Right lobe of liver (tissue), 6 donors: ENCODE data around the gene CSRNP2. TPM values are rescaled to one million over a fixed set of nuclear protein-coding genes. Genes with fewer than 3 reads are reported as not detected.

Experiments
- ATAC-seq, 4 donors: fragments of 200-7000 bp; cut with Tn5 transposase; one replicate each; pipeline ENCODE4 v1.9.1; 2020; ENCODE audit warnings: mild to moderate bottlenecking in 4 of 4, moderate library complexity in 4 of 4
- DNase-seq, 3 donors: peaks; one replicate each; pipeline ENCODE4 v3.0.0-alpha.2; 2020
- H3K27ac ChIP-seq, 3 donors: fragments of 200-600 bp; one replicate each; pipeline ENCODE4 v1.8.0; 2022
- H3K27me3 ChIP-seq, 2 donors: fragments of 200-600 bp; one replicate each; pipeline ENCODE4 v1.8.0; 2022
- H3K36me3 ChIP-seq, 4 donors: fragments of 200-600 bp; sonication (generic) in 1 of 4; one replicate each; pipeline versions ENCODE4 v1.5.1 to v1.8.0; 2017 to 2022; ENCODE audit warnings: control low read depth in 1 of 4
- H3K4me1 ChIP-seq, 4 donors: fragments of 200-600 bp; sonication (generic) in 1 of 4; one replicate each; pipeline versions ENCODE4 v1.5.1 to v1.8.0; 2017 to 2022; ENCODE audit warnings: control low read depth in 1 of 4
- H3K4me3 ChIP-seq, 3 donors: fragments of 200-600 bp; one replicate each; pipeline ENCODE4 v1.8.0; 2022
- H3K9me3 ChIP-seq, 4 donors: fragments of 200-600 bp; sonication (generic) in 1 of 4; one replicate each; pipeline versions ENCODE4 v1.5.1 to v1.8.0; 2017 to 2022; ENCODE audit warnings: control low read depth in 1 of 4
- POLR2A ChIP-seq: fragments of 450-650 bp; IDR thresholded peaks from one replicate; pipeline ENCODE4 v1.6.1; 2017; ENCODE audit warnings: antibody characterized with exemption, mild to moderate bottlenecking
- WGBS: methylation state at CpG from one replicate; pipeline ENCODE4 v1.1.6; 2018; ENCODE audit warnings: low coverage, low lambda C conversion rate; ENCODE audit not compliant: insufficient coverage; ENCODE audit errors: missing lambda C conversion rate; 5-methylcytosine and 5-hydroxymethylcytosine counted together
- intact Hi-C, 2 donors: fragments of 100-400 bp; cut with DNase I; formaldehyde crosslinking; loops; one replicate each; pipeline versions ENCODE4 v1.11.2 to v1.14.1; 2022
- small RNA-seq, 2 experiments: library from RNA; depleted of rRNA; stranded (forward); fragments of <200 nt; gene quantifications; one replicate each; pipeline ENCODE3, GENCODE V24; 2016
- total RNA-seq, 6 experiments: library from RNA; depleted of rRNA in 2 of 6; stranded (reverse); fragments of >200 nt in 2 of 6; fragmentation: NEBNext Ultra II Directional in 3 of 6; extraction: Animal tissue kit (Norgen Biotek cat#: 25700) in 3 of 6; gene quantifications; one replicate each; pipeline versions ENCODE4 v1.1.0 to v1.2.4, GENCODE V29; 2016 to 2023
- TF ChIP-seq, protein P1 (sequence below), 4 donors: fragments of 200-600 bp in 3 of 4; fragments of 450-650 bp in 1 of 4; IDR thresholded peaks; one replicate each; pipeline versions ENCODE4 v1.5.1 to v1.8.0; 2016 to 2022; ENCODE audit warnings: antibody characterized with exemption in 4 of 4, mild to moderate bottlenecking in 2 of 4
- donor health status: DM: no; HTN: yes; CAD: no.
- donor health status: DM: no; HTN: no; CAD: no.
- donor health status: DM: no; HTN: no; CAD: no.
- donor health status: DM: no; HTN: yes; CAD: no.
- donor health status: DM: no; HTN: yes; CAD: no.

CSRNP2 gene
- total RNA-seq, 6 experiments from 2014 or later, result 5.2 to 9.4 (median 6.7) TPM

DNA sequence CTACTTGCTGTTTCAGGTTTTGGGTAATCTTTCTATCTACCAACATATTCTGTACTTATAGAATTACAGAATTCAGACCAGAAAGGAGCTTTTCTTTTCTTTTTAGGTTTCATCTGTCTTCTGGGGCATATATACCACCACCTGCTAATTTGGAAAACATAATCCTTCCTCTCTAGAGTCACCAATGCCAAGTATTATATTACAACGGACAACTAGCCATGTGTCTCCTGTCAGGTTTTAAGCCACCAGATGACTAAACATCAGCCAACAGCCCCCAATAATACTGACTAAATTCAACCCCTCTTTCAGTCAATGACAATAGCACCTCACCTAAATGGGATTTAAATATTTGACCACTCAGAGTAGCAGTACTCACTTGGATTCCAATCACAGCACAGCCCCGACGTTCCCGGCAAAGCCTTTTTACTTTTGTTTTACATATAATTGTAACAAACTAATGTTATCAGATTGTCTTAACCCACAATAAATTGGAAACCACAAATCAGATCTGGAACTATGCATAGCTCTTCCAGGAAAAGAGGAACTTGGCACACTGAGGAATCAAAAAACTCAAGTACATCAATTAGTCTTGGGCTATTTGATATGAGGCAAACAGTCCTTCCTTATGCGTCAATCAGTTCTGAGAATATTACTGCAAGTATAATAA, 70.7 kb downstream of the CSRNP2 start:
- Histone ChIP-seq H3K27me3 (no peaks in the 10 kb centered on the region), H3K9me3 (no peaks in the 10 kb centered on the region), H3K27ac (no peak overlapping the region), H3K4me3 (no peak overlapping the region), H3K4me1 (peaks cover 0 to 4% (median 0%) of the 10 kb centered on the region in 4 donors), H3K36me3 (peaks cover 0 to 3% (median 2%) of the 10 kb centered on the region in 4 donors)
- no peak for ATAC-seq
- no peak for TF ChIP-seq POLR2A
- TF ChIP-seq, protein P1, sequence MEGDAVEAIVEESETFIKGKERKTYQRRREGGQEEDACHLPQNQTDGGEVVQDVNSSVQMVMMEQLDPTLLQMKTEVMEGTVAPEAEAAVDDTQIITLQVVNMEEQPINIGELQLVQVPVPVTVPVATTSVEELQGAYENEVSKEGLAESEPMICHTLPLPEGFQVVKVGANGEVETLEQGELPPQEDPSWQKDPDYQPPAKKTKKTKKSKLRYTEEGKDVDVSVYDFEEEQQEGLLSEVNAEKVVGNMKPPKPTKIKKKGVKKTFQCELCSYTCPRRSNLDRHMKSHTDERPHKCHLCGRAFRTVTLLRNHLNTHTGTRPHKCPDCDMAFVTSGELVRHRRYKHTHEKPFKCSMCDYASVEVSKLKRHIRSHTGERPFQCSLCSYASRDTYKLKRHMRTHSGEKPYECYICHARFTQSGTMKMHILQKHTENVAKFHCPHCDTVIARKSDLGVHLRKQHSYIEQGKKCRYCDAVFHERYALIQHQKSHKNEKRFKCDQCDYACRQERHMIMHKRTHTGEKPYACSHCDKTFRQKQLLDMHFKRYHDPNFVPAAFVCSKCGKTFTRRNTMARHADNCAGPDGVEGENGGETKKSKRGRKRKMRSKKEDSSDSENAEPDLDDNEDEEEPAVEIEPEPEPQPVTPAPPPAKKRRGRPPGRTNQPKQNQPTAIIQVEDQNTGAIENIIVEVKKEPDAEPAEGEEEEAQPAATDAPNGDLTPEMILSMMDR (IDR thresholded peaks at IDR 0.05), result no peak
- 69% methylated on average over 5 of the region's 5 CpGs for WGBS
- intact Hi-C loops, result no loop called here
- no peak for DNase-seq

DNA sequence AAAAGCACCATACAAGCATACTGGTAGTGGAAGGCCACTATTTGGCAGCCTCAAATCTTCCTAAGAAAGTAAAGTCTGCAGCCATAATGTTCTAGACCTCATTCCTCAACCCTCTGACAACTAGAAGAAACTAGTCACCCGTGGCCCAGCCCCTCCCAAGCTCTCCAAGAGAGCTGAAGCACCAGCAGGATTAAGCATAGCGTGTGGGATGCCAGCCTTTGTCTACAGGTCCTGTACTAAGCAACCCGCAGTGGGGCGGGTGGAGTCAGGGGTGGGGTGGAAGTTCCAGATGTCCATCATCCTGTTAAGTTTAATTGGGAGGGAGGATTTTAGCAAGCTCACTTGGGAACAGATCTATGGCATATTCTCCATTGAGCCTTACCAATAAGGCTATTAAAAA, 71.4 kb downstream of the CSRNP2 start:
- intact Hi-C loops, result no loop called here
- DNase-seq (no peak), ATAC-seq (no peak)
- no peak for TF ChIP-seq POLR2A
- TF ChIP-seq, protein P1 (IDR thresholded peaks at IDR 0.05), result no peak
- peaks cover 0 to 7% (median 2%) of the 10 kb centered on the region in 4 donors for H3K36me3 ChIP-seq
- no peaks in the 10 kb centered on the region for H3K9me3 ChIP-seq
- no peak overlapping the region for H3K27ac ChIP-seq
- no peaks in the 10 kb centered on the region for H3K27me3 ChIP-seq
- H3K4me1 ChIP-seq, result no peaks in the 10 kb centered on the region
- WGBS, result 88% methylated on average over 4 of the region's 4 CpGs
- no peak overlapping the region for H3K4me3 ChIP-seq

Small RNA genes within 50 kb of the gene (small RNA-seq; reads per million reads assigned to genes)
- gene RNU6-1273P (0 reads per million in 2 experiments), gene RNU6-87P (0 reads per million in 2 experiments)

Other genes with a start within 250 kb of the CSRNP2 start
- gene TMPRSS12, start 240.7 kb downstream of the CSRNP2 start, total RNA-seq, result not detected
- not detected for gene HIGD1C, start 131.1 kb downstream of the CSRNP2 start, total RNA-seq
- 10 to 100 TPM; 27.8 to 51.6 (median 34.2) TPM for gene SLC11A2, start 57.2 kb downstream of the CSRNP2 start, total RNA-seq
- 10 to 100 TPM; 22.1 to 35.6 (median 30.4) TPM for gene LETMD1, start 35.3 kb downstream of the CSRNP2 start, total RNA-seq
- gene TFCP2, start 89.5 kb upstream of the CSRNP2 start, total RNA-seq, result 1 to 10 TPM; 6.3 to 9.4 (median 7.3) TPM
- 1 to 10 TPM; 2.5 to 7.0 (median 3.6) TPM for gene POU6F1, start 134.5 kb upstream of the CSRNP2 start, total RNA-seq
- 100 to 1,000 TPM in 3 of 6 experiments, 10 to 100 TPM in 3; 69.0 to 123 (median 108) TPM for gene DAZAP2, start 155.2 kb upstream of the CSRNP2 start, total RNA-seq
- 1 to 10 TPM; 2.9 to 9.7 (median 5.6) TPM for gene SMAGP, start 186.8 kb upstream of the CSRNP2 start, total RNA-seq
- gene BIN2, start 240.6 kb upstream of the CSRNP2 start, total RNA-seq, result 1 to 10 TPM; 2.3 to 5.8 (median 3.7) TPM